Mucosa of rectum (tissue), 2 donors: ENCODE results near the gene C16orf95.

Source experiments
- H3K27ac ChIP-seq, 2 donors: one replicate each; pipeline ENCODE4 v1.7.0; 2013; ENCODE audit warnings: inconsistent platforms in 2 of 2, low read depth in 2 of 2, low read length in 2 of 2
- H3K27me3 ChIP-seq, 2 donors: one replicate each; pipeline ENCODE4 v1.7.0; 2013; ENCODE audit warnings: low read length in 2 of 2; ENCODE audit not compliant: control insufficient read depth in 2 of 2, insufficient read depth in 2 of 2
- H3K36me3 ChIP-seq, 2 donors: one replicate each; pipeline ENCODE4 v1.7.0; 2013; ENCODE audit warnings: low read length in 2 of 2; ENCODE audit not compliant: control insufficient read depth in 2 of 2, insufficient read depth in 2 of 2
- H3K4me1 ChIP-seq, 2 donors: one replicate each; pipeline ENCODE4 v1.7.0; 2013; ENCODE audit warnings: low read length in 2 of 2, mild to moderate bottlenecking in 1 of 2; ENCODE audit not compliant: control insufficient read depth in 2 of 2, insufficient read depth in 2 of 2
- H3K4me3 ChIP-seq, 2 donors: one replicate each; pipeline ENCODE4 v1.7.0; 2013; ENCODE audit warnings: low read length in 2 of 2
- H3K9ac ChIP-seq, 2 donors: one replicate each; pipeline ENCODE4 v1.7.0; 2013; ENCODE audit warnings: low read length in 2 of 2, low read depth in 1 of 2, mild to moderate bottlenecking in 1 of 2
- H3K9me3 ChIP-seq, 2 donors: one replicate each; pipeline ENCODE4 v1.7.0; 2013; ENCODE audit warnings: low read length in 2 of 2; ENCODE audit not compliant: control insufficient read depth in 2 of 2
- donor health status: healthy.
- donor health status: Normal muscosa, but diverticular disease.

C16orf95 gene

GRCh38 chr16:87305505-87306391 is 11.4 kb downstream of the C16orf95 start:
- peaks cover 0 to 11% of the 10 kb centered on the region in 2 donors for H3K4me1 ChIP-seq
- no peaks in the 10 kb centered on the region for H3K27me3 ChIP-seq
- H3K36me3 ChIP-seq = no peaks in the 10 kb centered on the region
- H3K9me3 ChIP-seq = no peaks in the 10 kb centered on the region
- no peak overlapping the region for H3K4me3 ChIP-seq
- no peak overlapping the region for H3K9ac ChIP-seq
- H3K27ac ChIP-seq = no peak overlapping the region

DNA sequence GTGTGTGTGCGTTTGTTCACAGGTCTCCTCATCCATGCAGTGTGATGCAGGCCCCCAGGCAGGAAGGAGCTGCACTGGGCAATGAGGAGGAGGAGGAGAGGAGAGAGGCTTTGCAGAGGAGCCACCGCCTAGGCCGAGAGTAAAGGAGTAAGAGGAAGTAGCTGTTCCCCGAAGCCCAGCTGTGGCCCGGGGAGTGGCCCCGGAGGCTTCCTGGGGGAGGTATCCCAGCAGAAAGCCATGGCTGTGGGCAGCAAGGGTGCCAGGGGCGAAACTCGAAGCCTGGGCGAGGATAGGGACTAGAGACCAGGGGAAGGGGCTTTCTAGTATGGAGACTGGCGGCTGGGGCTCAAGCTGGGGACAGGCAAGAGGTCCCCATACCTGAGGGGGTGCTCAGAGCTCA is 12.2 kb downstream of the C16orf95 start:
- H3K4me1 ChIP-seq = peaks cover 0 to 11% of the 10 kb centered on the region in 2 donors
- H3K27me3 ChIP-seq = no peaks in the 10 kb centered on the region
- no peak overlapping the region for H3K27ac ChIP-seq
- H3K36me3 ChIP-seq = no peaks in the 10 kb centered on the region
- no peak overlapping the region for H3K9ac ChIP-seq
- H3K4me3 ChIP-seq = no peak overlapping the region
- H3K9me3 ChIP-seq = no peaks in the 10 kb centered on the region

GRCh38 chr16:87303962-87304521 is 13.2 kb downstream of the C16orf95 start:
- H3K36me3 ChIP-seq = no peaks in the 10 kb centered on the region
- H3K4me3 ChIP-seq = no peak overlapping the region
- peaks cover 0 to 11% of the 10 kb centered on the region in 2 donors for H3K4me1 ChIP-seq
- H3K27ac ChIP-seq = no peak overlapping the region
- H3K9me3 ChIP-seq = no peaks in the 10 kb centered on the region
- H3K27me3 ChIP-seq = no peaks in the 10 kb centered on the region
- H3K9ac ChIP-seq = no peak overlapping the region

DNA sequence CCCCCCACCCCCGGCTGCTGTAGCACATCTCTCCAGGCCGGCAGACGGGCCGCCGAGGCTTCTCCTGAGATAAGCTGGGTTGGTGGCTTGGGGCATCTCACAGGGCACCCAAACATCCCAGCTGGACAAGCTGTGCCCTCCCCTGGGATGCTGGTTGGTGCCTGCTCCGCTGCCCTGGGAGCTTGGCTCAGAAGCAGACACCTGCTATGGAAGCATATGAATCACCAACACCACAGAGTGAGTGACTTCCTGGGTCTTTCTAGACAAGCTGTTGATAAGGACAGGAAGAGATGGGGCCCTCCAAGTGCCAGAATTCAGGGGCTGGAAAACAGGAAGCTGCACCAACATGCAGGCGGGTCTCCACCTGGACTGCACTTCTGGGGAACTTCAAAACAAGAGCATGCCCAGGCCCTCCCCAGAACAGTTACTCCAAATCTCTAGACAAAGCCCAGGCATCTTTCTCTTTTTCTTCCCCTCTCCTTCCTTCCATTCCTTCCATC is 13.7 kb downstream of the C16orf95 start:
- Histone ChIP-seq H3K27me3 (no peaks in the 10 kb centered on the region), H3K27ac (no peak overlapping the region), H3K4me1 (peaks cover 0 to 11% of the 10 kb centered on the region in 2 donors), H3K9ac (no peak overlapping the region), H3K4me3 (no peak overlapping the region), H3K9me3 (no peaks in the 10 kb centered on the region), H3K36me3 (no peaks in the 10 kb centered on the region)

GRCh38 chr16:87298857-87299465 is 18.2 kb downstream of the C16orf95 start:
- H3K27ac ChIP-seq = no peak overlapping the region
- peaks cover 0 to 18% of the 10 kb centered on the region in 2 donors for H3K4me1 ChIP-seq
- no peak overlapping the region for H3K4me3 ChIP-seq
- no peaks in the 10 kb centered on the region for H3K36me3 ChIP-seq
- no peaks in the 10 kb centered on the region for H3K27me3 ChIP-seq
- H3K9ac ChIP-seq = no peak overlapping the region
- no peaks in the 10 kb centered on the region for H3K9me3 ChIP-seq

DNA sequence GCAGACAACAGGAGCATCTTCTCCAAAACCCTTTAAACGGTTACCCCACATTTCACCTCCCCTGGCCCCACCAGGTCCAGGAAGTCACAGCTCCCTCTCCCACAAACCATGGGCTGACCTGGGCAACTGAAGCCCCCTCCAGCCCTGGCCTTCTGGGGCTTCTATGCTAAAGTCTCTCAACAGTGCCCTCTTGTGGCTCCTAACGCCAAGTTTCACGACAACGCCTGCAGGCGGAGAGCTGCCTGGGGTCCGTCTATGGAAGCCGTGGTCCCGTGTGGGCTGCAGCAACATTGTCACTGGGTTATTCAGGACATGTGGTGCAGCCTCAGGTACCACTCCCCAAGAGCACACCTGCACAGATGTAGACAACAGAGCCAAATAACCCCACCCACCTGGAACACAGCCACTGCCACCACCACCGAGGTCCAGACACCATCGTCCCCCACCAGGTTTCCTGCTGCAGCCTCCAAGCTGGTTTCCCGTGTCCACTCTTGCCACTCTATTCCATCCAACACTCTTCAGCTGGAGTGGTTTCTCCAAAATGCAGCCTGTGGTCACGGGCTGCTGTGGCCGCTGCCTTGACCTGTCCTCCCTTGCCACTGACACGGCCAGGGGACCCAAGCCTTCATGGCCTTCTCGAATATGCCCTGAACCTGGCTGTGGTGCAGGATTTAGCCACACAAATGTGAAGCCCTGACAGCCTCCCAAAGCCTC is 19.1 kb downstream of the C16orf95 start:
- no peaks in the 10 kb centered on the region for H3K27me3 ChIP-seq

DNA sequence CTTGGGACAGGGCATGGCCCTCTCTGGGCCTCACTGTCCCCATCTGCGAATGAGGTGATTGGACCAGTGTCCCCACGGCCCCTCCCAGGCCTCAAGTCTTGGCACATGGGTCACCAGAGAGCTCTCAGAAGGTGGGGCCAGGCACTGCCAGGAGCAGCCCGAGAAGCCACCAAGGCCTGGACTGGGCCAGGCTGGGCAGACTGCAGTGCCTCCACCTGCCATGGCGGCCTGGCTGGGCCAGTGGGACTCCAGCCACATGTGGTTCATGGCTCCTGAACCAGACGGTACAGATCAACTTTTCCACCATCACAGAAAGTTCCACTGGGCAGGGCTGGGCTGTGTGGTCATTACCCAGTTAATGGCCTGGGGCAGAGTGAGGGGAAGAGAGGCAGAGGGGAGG is 19.8 kb downstream of the C16orf95 start:
- H3K4me1 ChIP-seq = peaks cover 0 to 18% of the 10 kb centered on the region in 2 donors
- H3K4me3 ChIP-seq = no peak overlapping the region
- no peaks in the 10 kb centered on the region for H3K27me3 ChIP-seq
- H3K27ac ChIP-seq = no peak overlapping the region
- H3K36me3 ChIP-seq = no peaks in the 10 kb centered on the region
- H3K9ac ChIP-seq = no peak overlapping the region
- H3K9me3 ChIP-seq = no peaks in the 10 kb centered on the region

More for the DNA sequence above, 19.1 kb downstream of the C16orf95 start:
- Histone ChIP-seq H3K9me3 (no peaks in the 10 kb centered on the region), H3K27ac (no peak overlapping the region), H3K9ac (no peak overlapping the region), H3K36me3 (no peaks in the 10 kb centered on the region), H3K4me1 (peaks cover 0 to 18% of the 10 kb centered on the region in 2 donors), H3K4me3 (no peak overlapping the region)

DNA sequence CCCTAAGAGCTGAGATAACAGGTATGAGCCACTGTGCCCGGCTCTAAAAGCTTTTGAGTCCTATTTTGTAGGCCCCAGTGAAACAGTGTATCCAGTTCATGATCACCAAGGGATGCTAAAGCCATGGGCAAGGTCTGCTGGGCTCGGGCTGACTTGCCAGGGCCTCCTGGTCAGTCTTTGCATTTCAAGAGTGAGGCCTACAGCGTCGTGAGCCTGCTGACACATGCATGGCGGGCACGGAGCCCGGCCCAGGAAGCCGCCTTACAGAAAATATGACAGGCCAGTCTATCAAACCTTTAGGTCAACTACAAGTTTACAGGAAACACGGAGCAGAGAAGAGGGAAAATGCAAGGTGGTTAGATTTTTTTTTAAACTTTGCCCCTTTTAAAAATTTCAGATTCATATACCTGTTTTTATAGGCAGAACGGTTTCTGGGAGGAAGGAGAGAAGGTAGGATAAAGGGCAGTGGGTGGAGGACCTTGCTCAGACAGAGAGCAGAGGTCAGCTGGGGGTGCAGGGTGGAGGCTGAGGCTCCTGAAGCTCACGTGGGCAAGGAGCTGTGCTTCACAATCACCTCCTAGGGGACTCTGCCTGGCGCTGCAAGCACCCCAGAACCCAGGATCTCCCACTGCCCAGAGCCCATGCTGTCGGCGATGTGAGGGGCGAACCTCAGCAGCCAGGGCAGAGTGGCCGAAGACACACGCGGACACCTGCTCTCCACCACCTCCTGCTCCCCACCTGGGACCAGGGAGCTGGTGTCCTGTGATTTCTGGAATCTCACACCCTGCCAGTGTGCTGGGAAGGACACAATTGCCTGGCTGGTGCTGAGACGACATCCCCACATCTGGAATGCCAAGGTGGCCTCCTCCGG is 21.3 kb downstream of the C16orf95 start:
- Histone ChIP-seq H3K9ac (peak overlapping the region in 1 of 2 donors; percentile 45), H3K9me3 (peaks cover 0 to 4% of the 10 kb centered on the region in 2 donors), H3K4me3 (peak overlapping the region in 1 of 2 donors; percentile 7), H3K36me3 (no peaks in the 10 kb centered on the region), H3K27ac (peak overlapping the region; percentile 77 to 89), H3K4me1 (peaks cover 0 to 18% of the 10 kb centered on the region in 2 donors), H3K27me3 (no peaks in the 10 kb centered on the region)

- Histone ChIP-seq H3K9me3 (peaks cover 0 to 4% of the 10 kb centered on the region in 2 donors), H3K9ac (peak overlapping the region in 1 of 2 donors; percentile 45), H3K27ac (peak overlapping the region; percentile 77 to 89), H3K36me3 (no peaks in the 10 kb centered on the region), H3K27me3 (no peaks in the 10 kb centered on the region), H3K4me1 (peaks cover 0 to 18% of the 10 kb centered on the region in 2 donors), H3K4me3 (peak overlapping the region in 1 of 2 donors; percentile 7)
Observed at GRCh38 chr16:87295259-87295658, 21.9 kb downstream of the C16orf95 start.
